Measurements from ENCODE around the gene NECAB3. TPM values are rescaled to one million over a fixed set of nuclear protein-coding genes. Genes with fewer than 3 reads are reported as not detected.

The NECAB3 gene
- total RNA-seq, 1 donor from 2014 or later, result 19.5 TPM

GRCh38 chr20:33622705-33623365 is 51.4 kb downstream of the NECAB3 start:
- Mint-ChIP-seq H3K9me3 (ENCODE audit: unreplicated experiment) (no peaks in the 10 kb centered on the region), H3K27ac (ENCODE audit: unreplicated experiment) (no peak overlapping the region), H3K36me3 (ENCODE audit: low read depth, unreplicated experiment) (peaks cover 21% of the 10 kb centered on the region), H3K4me1 (ENCODE audit: low read depth, unreplicated experiment) (peaks cover 3% of the 10 kb centered on the region), H3K4me3 (ENCODE audit: unreplicated experiment) (no peak overlapping the region), H3K27me3 (ENCODE audit: low read depth, unreplicated experiment) (no peaks in the 10 kb centered on the region)
- Histone ChIP-seq H3K79me2 (ENCODE audit: insufficient read depth, low read length) (no peaks in the 10 kb centered on the region), H4K20me1 (ENCODE audit: insufficient read depth, low read length) (no peaks in the 10 kb centered on the region), H2AFZ (ENCODE audit: low read depth, low read length) (no peak overlapping the region), H3K27me3 (ENCODE audit: insufficient read depth, low read length) (no peaks in the 10 kb centered on the region), H3K4me2 (ENCODE audit: low read length) (no peak overlapping the region), H3K4me1 (ENCODE audit: insufficient read depth, low read length) (no peaks in the 10 kb centered on the region), H3K36me3 (ENCODE audit: insufficient read depth, low read length) (no peaks in the 10 kb centered on the region), H3K4me3 (ENCODE audit: insufficient read depth, low read depth, low read length) (no peak overlapping the region), H3K9ac (ENCODE audit: low read length) (no peak overlapping the region), H3K27ac (ENCODE audit: low read depth, low read length) (no peak overlapping the region), H3K9me3 (ENCODE audit: insufficient read depth, low read depth, low read length) (no peaks in the 10 kb centered on the region)
- FAIRE-seq (no peak), DNase-seq (ENCODE audit: low read depth) (no peak)
- TF ChIP-seq, protein P1, sequence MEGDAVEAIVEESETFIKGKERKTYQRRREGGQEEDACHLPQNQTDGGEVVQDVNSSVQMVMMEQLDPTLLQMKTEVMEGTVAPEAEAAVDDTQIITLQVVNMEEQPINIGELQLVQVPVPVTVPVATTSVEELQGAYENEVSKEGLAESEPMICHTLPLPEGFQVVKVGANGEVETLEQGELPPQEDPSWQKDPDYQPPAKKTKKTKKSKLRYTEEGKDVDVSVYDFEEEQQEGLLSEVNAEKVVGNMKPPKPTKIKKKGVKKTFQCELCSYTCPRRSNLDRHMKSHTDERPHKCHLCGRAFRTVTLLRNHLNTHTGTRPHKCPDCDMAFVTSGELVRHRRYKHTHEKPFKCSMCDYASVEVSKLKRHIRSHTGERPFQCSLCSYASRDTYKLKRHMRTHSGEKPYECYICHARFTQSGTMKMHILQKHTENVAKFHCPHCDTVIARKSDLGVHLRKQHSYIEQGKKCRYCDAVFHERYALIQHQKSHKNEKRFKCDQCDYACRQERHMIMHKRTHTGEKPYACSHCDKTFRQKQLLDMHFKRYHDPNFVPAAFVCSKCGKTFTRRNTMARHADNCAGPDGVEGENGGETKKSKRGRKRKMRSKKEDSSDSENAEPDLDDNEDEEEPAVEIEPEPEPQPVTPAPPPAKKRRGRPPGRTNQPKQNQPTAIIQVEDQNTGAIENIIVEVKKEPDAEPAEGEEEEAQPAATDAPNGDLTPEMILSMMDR (IDR thresholded peaks at IDR 0.05; ENCODE audit: insufficient read depth, low read depth, low read length), result no peak
- TF ChIP-seq EZH2 (IDR thresholded peaks at IDR 0.05; ENCODE audit: insufficient read depth, low read length), result no peak

DNA sequence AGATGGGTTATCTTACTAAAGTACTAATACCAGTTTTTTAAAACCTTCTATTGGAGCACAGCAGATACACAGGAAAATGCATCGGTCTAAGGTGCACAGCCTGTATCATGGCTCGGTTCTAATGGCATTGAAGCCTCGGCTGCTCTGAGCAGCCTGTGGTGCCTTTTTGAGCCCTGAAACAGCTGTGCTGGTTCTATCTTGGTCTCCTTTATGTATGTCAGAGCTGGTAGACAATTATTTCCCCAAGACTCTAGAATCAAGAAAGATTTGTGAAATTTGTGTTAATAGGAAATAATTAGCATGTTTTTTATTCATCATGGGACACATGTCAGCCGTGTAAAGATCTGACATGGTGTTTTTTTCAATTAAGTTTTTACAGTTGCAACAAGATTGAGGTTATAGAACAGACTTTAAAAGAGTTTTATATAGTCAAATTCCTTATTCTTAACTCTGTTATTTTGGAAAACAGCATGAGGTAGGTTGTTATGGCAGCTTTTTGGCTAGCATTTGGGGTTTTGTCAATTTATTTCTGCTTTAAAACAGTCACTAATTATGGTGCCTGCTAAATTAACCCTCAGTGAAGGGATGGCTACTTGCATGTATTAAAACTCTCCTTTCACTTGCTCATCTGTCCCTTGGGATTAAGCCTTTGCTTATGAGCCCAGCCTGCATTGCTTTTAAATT is 52.4 kb downstream of the NECAB3 start:
- H3K79me2 ChIP-seq (ENCODE audit: insufficient read depth, low read length), result no peaks in the 10 kb centered on the region
- peaks cover 21% of the 10 kb centered on the region for H3K36me3 Mint-ChIP-seq (ENCODE audit: low read depth, unreplicated experiment)
- H3K27ac Mint-ChIP-seq (ENCODE audit: unreplicated experiment), result no peak overlapping the region
- DNase-seq (ENCODE audit: low read depth), result no peak
- no peak overlapping the region for H3K27ac ChIP-seq (ENCODE audit: low read depth, low read length)
- H3K4me3 ChIP-seq (ENCODE audit: insufficient read depth, low read depth, low read length), result no peak overlapping the region
- FAIRE-seq, result no peak
- H3K9ac ChIP-seq (ENCODE audit: low read length), result no peak overlapping the region
- no peak overlapping the region for H2AFZ ChIP-seq (ENCODE audit: low read depth, low read length)
- H3K9me3 ChIP-seq (ENCODE audit: insufficient read depth, low read depth, low read length), result no peaks in the 10 kb centered on the region
- H3K27me3 ChIP-seq (ENCODE audit: insufficient read depth, low read length), result no peaks in the 10 kb centered on the region
- H4K20me1 ChIP-seq (ENCODE audit: insufficient read depth, low read length), result no peaks in the 10 kb centered on the region
- no peaks in the 10 kb centered on the region for H3K9me3 Mint-ChIP-seq (ENCODE audit: unreplicated experiment)
- H3K4me1 Mint-ChIP-seq (ENCODE audit: low read depth, unreplicated experiment), result peaks cover 3% of the 10 kb centered on the region
- H3K4me2 ChIP-seq (ENCODE audit: low read length), result no peak overlapping the region
- TF ChIP-seq, protein P1 (IDR thresholded peaks at IDR 0.05; ENCODE audit: insufficient read depth, low read depth, low read length), result no peak
- no peak for TF ChIP-seq EZH2 (IDR thresholded peaks at IDR 0.05; ENCODE audit: insufficient read depth, low read length)
- no peak overlapping the region for H3K4me3 Mint-ChIP-seq (ENCODE audit: unreplicated experiment)
- H3K36me3 ChIP-seq (ENCODE audit: insufficient read depth, low read length), result no peaks in the 10 kb centered on the region
- no peaks in the 10 kb centered on the region for H3K4me1 ChIP-seq (ENCODE audit: insufficient read depth, low read length)
- no peaks in the 10 kb centered on the region for H3K27me3 Mint-ChIP-seq (ENCODE audit: low read depth, unreplicated experiment)

GRCh38 chr20:33612001-33612400 is 62.2 kb downstream of the NECAB3 start:
- Histone ChIP-seq H3K4me2 (ENCODE audit: low read length) (no peak overlapping the region), H3K9me3 (ENCODE audit: insufficient read depth, low read depth, low read length) (no peaks in the 10 kb centered on the region), H3K79me2 (ENCODE audit: insufficient read depth, low read length) (no peaks in the 10 kb centered on the region), H3K4me3 (ENCODE audit: insufficient read depth, low read depth, low read length) (no peak overlapping the region), H2AFZ (ENCODE audit: low read depth, low read length) (no peak overlapping the region), H3K36me3 (ENCODE audit: insufficient read depth, low read length) (peaks cover 7% of the 10 kb centered on the region), H3K27ac (ENCODE audit: low read depth, low read length) (no peak overlapping the region), H3K9ac (ENCODE audit: low read length) (no peak overlapping the region), H4K20me1 (ENCODE audit: insufficient read depth, low read length) (no peaks in the 10 kb centered on the region), H3K4me1 (ENCODE audit: insufficient read depth, low read length) (no peaks in the 10 kb centered on the region), H3K27me3 (ENCODE audit: insufficient read depth, low read length) (no peaks in the 10 kb centered on the region)
- DNase-seq (ENCODE audit: low read depth) (no peak), FAIRE-seq (no peak)
- no peaks in the 10 kb centered on the region for H3K9me3 Mint-ChIP-seq (ENCODE audit: unreplicated experiment)
- H3K4me1 Mint-ChIP-seq (ENCODE audit: low read depth, unreplicated experiment), result no peaks in the 10 kb centered on the region
- no peak overlapping the region for H3K27ac Mint-ChIP-seq (ENCODE audit: unreplicated experiment)
- H3K27me3 Mint-ChIP-seq (ENCODE audit: low read depth, unreplicated experiment), result no peaks in the 10 kb centered on the region
- no peak overlapping the region for H3K4me3 Mint-ChIP-seq (ENCODE audit: unreplicated experiment)
- H3K36me3 Mint-ChIP-seq (ENCODE audit: low read depth, unreplicated experiment), result peaks cover 6% of the 10 kb centered on the region
- TF ChIP-seq EZH2 (IDR thresholded peaks at IDR 0.05; ENCODE audit: insufficient read depth, low read length), result no peak
- TF ChIP-seq, protein P1 (IDR thresholded peaks at IDR 0.05; ENCODE audit: insufficient read depth, low read depth, low read length), result no peak
